HepG2 (cell line): Measurements from ENCODE around the gene GNA12. TPM values are rescaled to one million over a fixed set of nuclear protein-coding genes. Genes with fewer than 3 reads are reported as not detected.

Experiments used
- ARID5B ChIP-seq: IDR thresholded peaks from 2 replicates; pipeline ENCODE4 v1.4.0; 2020; ENCODE audit warnings: mild to moderate bottlenecking, missing genetic modification reagents
- CEBPG ChIP-seq: IDR thresholded peaks from 2 replicates; pipeline ENCODE4 v1.6.1; 2016
- CEBPZ ChIP-seq: IDR thresholded peaks from 2 replicates; pipeline ENCODE4 v1.6.1; 2012; ENCODE audit warnings: low read length, improper control_type of control experiment
- MAFK ChIP-seq, 2 experiments: IDR thresholded peaks in 1 of 2; conservative IDR thresholded peaks in 1 of 2; 2 replicates each; pipeline ENCODE4 v1.6.1; 2011; ENCODE audit warnings: improper control_type of control experiment in 2 of 2, low read length in 2 of 2
- MAX ChIP-seq: IDR thresholded peaks from 2 replicates; pipeline ENCODE4 v1.6.1; 2012; ENCODE audit warnings: inconsistent platforms
- REL ChIP-seq: sonication (generic); formaldehyde crosslinking; conservative IDR thresholded peaks from 2 replicates; pipeline ENCODE4 v1.8.0; 2022; ENCODE audit warnings: mild to moderate bottlenecking, missing genetic modification reagents, moderate library complexity
- SALL1 ChIP-seq: sonication (generic); formaldehyde crosslinking; IDR thresholded peaks from 2 replicates; pipeline ENCODE4 v1.8.0; 2022; ENCODE audit warnings: mild to moderate bottlenecking, missing genetic modification reagents
- TBX2 ChIP-seq: sonication (generic); formaldehyde crosslinking; IDR thresholded peaks from 2 replicates; pipeline ENCODE4 v1.5.0; 2020; ENCODE audit warnings: missing genetic modification reagents, mild to moderate bottlenecking, borderline replicate concordance
- TBX3 ChIP-seq: fragments of 450-650 bp; IDR thresholded peaks from 2 replicates; pipeline ENCODE4 v1.6.1; 2017; ENCODE audit warnings: antibody characterized with exemption, mild to moderate bottlenecking, inconsistent platforms, borderline replicate concordance
- THAP7 ChIP-seq: sonication (generic); formaldehyde crosslinking; IDR thresholded peaks from 2 replicates; pipeline ENCODE4 v1.8.1; 2023; ENCODE audit warnings: mild to moderate bottlenecking, missing genetic modification reagents
- ZGPAT ChIP-seq: IDR thresholded peaks from 2 replicates; pipeline ENCODE4 v1.6.1; 2016; ENCODE audit warnings: mild to moderate bottlenecking
- ZNF20 ChIP-seq: sonication (generic); formaldehyde crosslinking; IDR thresholded peaks from 2 replicates; pipeline ENCODE4 v1.4.0; 2020; ENCODE audit warnings: mild to moderate bottlenecking, moderate library complexity, missing genetic modification reagents
- polyA plus RNA-seq, 8 experiments: library from polyadenylated mRNA; depleted of rRNA in 3 of 8; stranded (reverse) in 7 of 8; unstranded in 1 of 8; fragments of >200 nt; fragmentation: Illumina TruSeq in 4 of 8; extraction: Trizol in 4 of 8; gene quantifications; 2 replicates each; pipeline versions ENCODE4 v1.2.1 to v1.2.3, GENCODE V29; 2011 to 2016; ENCODE audit warnings: low read depth in 4 of 8, missing spikeins in 1 of 8, mixed read lengths in 1 of 8; ENCODE audit not compliant: insufficient read depth in 1 of 8
- total RNA-seq, 5 experiments: library from RNA; depleted of rRNA; stranded (reverse); fragments of >200 nt; fragmentation: Illumina TruSeq; extraction: Trizol; gene quantifications; 2 replicates each; pipeline ENCODE4 v1.2.3, GENCODE V29; 2016; ENCODE audit warnings: low read depth in 1 of 5

The GNA12 gene
- total and polyA plus RNA-seq, 2 of the 13 experiments (the other 11 are each of a cell fraction or from before 2014, with no cell fraction given) = 16.2 to 50.9 TPM

- TF ChIP-seq ARID5B (CRISPR knock-in tag) (peak; percentile 25; the same call in 1 of the 2 replicates), SALL1 (0 out of 2 replicates have a peak, but pooled peaks have one; percentile 15), REL (CRISPR knock-in tag) (no peak), TBX3 (peak; percentile 41; the same call in 1 of the 2 replicates), MAX (peak; percentile 64), CEBPZ (no peak), MAFK (conservative IDR thresholded peaks at IDR 0.05 in 1 of 2, IDR thresholded peaks at IDR 0.05 in 1 of 2; ENCODE audit: low read length in 2 of 2) (0 out of 4 replicates have a peak, but pooled peaks have one; percentile 17 to 21), CEBPG (CRISPR knock-in tag) (peak; percentile 32), THAP7 (CRISPR knock-in tag) (no peak), ZGPAT (CRISPR knock-in tag) (0 out of 2 replicates have a peak, but pooled peaks have one; percentile 42), ZNF20 (CRISPR knock-in tag) (no peak), TBX2 (CRISPR knock-in tag) (peak; percentile 25; the same call in 1 of the 2 replicates)
These were observed 16.6 kb upstream of the GNA12 start (continued) for GRCh38 chr7:2860627-2861133.
